GM12892 (cell line): ENCODE results near the gene LDLRAD4.

Experiments used
- POLR2A ChIP-seq: IDR thresholded peaks from 2 replicates; pipeline ENCODE4 v1.6.1; 2011; ENCODE audit warnings: low read depth, low read length, control low read depth
- POLR2AphosphoS5 ChIP-seq: IDR thresholded peaks from 2 replicates; pipeline ENCODE4 v1.6.1; 2011; ENCODE audit warnings: low read depth, low read length, control low read depth
- TAF1 ChIP-seq: IDR thresholded peaks from 2 replicates; pipeline ENCODE4 v1.6.1; 2011; ENCODE audit warnings: low read depth, mild to moderate bottlenecking, control low read depth, low read length, borderline replicate concordance

DNA sequence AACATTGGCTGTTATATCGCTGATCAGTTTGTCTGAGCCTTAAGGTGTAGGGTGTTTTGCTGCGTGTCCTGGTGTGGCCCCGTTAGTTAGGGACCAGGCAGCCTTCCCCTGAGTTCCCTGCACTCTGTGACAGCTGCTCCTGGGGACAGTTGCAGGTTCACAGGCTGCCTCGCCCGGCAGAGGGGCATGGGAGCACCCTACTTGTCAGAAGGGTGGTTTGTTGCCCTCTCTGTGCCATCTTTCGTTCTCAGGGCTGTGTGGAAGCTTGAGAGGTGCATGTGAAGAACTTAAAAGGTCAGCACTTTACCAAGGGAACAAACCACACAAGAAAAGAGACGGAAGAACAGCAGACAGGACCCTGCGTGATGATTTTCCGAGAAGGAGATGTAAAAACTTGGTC, 159.6 kb downstream of the LDLRAD4 start:
- TF ChIP-seq POLR2A (no peak), POLR2AphosphoS5 (no peak), TAF1 (no peak)
